GM18502 (cell line): ENCODE measurements around the gene MGAT3.

Experiments used
- ATAC-seq: cut with Tn5 transposase; IDR thresholded peaks from one replicate; pipeline ENCODE4 v1.9.1; 2021; ENCODE audit warnings: mild to moderate bottlenecking; ENCODE audit not compliant: unreplicated experiment, poor library complexity

MGAT3 gene

GRCh38 chr22:39488563-39489083, 31.8 kb downstream of the MGAT3 start:
- ATAC-seq: no peak

GRCh38 chr22:39489094-39490068, 32.6 kb downstream of the MGAT3 start:
- no peak for ATAC-seq

GRCh38 chr22:39490135-39490798, 33.5 kb downstream of the MGAT3 start:
- peak; percentile 81 for ATAC-seq

GRCh38 chr22:39490966-39491680, 34.3 kb downstream of the MGAT3 start:
- ATAC-seq: no peak

- ATAC-seq: no peak
Measured at GRCh38 chr22:39491696-39492095, 34.9 kb downstream of the MGAT3 start.

GRCh38 chr22:39492186-39492585, 35.4 kb downstream of the MGAT3 start:
- ATAC-seq: no peak

- ATAC-seq: no peak
Measured at GRCh38 chr22:39493759-39494158, 36.9 kb downstream of the MGAT3 start.

GRCh38 chr22:39494471-39495120, 37.8 kb downstream of the MGAT3 start:
- no peak for ATAC-seq

GRCh38 chr22:39496131-39496838, 39.5 kb downstream of the MGAT3 start:
- ATAC-seq: no peak

GRCh38 chr22:39497429-39497828, 40.6 kb downstream of the MGAT3 start:
- ATAC-seq: no peak

- no peak for ATAC-seq
Measured at GRCh38 chr22:39498368-39498767, 41.6 kb downstream of the MGAT3 start.

GRCh38 chr22:39498802-39499201, 42.0 kb downstream of the MGAT3 start:
- ATAC-seq: no peak

GRCh38 chr22:39500101-39500500, 43.3 kb downstream of the MGAT3 start:
- no peak for ATAC-seq

GRCh38 chr22:39501644-39502108, 44.9 kb downstream of the MGAT3 start:
- ATAC-seq: no peak

GRCh38 chr22:39502109-39502788, 45.4 kb downstream of the MGAT3 start, which contains the start of gene MIEF1:
Gene MIEF1 (plus strand): TSS chr22:39502290. CDS start chr22:39511295, 9,005 bp downstream.
- peak; percentile 88 for ATAC-seq

- ATAC-seq: no peak
Measured at GRCh38 chr22:39502789-39503409, 46.1 kb downstream of the MGAT3 start.

- no peak for ATAC-seq
Measured at GRCh38 chr22:39503630-39504029, 46.8 kb downstream of the MGAT3 start.

GRCh38 chr22:39504071-39504470, 47.3 kb downstream of the MGAT3 start:
- no peak for ATAC-seq
